Epithelial cell of esophagus (primary cell): ENCODE measurements around the gene SSH2.

Source experiments
- DNase-seq: peaks from one replicate; pipeline ENCODE4 v3.0.0; 2010; ENCODE audit warnings: low read depth
- H3K4me3 ChIP-seq: 2 replicates; pipeline ENCODE4 v1.5.1; 2011; ENCODE audit warnings: mild to moderate bottlenecking, low read length, control low read depth
- TF ChIP-seq, protein P1 (sequence below): IDR thresholded peaks from 2 replicates; pipeline ENCODE4 v1.5.1; 2011; ENCODE audit warnings: low read depth, mild to moderate bottlenecking, low read length, control low read depth, inconsistent platforms; ENCODE audit not compliant: insufficient read depth; ENCODE audit errors: missing control alignments

The SSH2 gene

DNA sequence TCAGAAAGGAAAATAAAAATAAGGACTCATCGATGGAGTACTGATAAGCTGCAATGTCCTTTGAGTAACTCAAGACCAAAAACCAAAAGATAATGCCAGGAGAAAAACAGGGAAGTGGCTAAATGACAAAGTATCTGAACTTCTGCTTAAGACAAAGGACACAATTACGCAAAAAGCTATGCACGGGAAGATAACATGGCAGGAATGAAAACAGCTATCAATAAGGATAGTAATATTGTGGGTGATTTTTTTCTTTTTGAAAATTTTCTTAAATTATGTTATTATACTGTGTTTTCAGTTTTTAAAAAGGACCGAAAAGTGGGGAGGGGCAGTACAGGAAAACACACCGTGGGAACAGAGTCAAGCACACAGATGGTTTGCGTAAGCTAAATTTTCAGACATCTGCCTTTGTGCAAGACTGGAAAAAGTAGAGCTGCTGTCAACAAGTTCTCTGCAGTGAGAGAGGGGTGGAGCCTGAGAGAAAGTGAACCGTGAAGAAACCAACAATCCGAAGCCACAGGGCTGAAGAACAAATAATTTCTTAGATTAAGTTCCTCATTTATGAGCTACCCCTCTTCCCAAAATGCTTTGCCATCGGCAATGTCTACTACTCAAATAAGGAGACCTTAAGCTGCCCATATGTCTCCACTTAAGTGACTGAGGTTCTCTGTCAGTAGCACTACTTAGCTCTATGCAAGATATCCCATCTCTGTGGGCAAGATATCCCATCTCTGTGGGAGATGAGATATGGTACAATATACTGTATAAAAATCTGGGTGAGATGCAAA, 207.4 kb downstream of the SSH2 start:
- H3K4me3 ChIP-seq: no peak overlapping the region
- peak; percentile 51 for DNase-seq
- TF ChIP-seq, protein P1, sequence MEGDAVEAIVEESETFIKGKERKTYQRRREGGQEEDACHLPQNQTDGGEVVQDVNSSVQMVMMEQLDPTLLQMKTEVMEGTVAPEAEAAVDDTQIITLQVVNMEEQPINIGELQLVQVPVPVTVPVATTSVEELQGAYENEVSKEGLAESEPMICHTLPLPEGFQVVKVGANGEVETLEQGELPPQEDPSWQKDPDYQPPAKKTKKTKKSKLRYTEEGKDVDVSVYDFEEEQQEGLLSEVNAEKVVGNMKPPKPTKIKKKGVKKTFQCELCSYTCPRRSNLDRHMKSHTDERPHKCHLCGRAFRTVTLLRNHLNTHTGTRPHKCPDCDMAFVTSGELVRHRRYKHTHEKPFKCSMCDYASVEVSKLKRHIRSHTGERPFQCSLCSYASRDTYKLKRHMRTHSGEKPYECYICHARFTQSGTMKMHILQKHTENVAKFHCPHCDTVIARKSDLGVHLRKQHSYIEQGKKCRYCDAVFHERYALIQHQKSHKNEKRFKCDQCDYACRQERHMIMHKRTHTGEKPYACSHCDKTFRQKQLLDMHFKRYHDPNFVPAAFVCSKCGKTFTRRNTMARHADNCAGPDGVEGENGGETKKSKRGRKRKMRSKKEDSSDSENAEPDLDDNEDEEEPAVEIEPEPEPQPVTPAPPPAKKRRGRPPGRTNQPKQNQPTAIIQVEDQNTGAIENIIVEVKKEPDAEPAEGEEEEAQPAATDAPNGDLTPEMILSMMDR: no peak

DNA sequence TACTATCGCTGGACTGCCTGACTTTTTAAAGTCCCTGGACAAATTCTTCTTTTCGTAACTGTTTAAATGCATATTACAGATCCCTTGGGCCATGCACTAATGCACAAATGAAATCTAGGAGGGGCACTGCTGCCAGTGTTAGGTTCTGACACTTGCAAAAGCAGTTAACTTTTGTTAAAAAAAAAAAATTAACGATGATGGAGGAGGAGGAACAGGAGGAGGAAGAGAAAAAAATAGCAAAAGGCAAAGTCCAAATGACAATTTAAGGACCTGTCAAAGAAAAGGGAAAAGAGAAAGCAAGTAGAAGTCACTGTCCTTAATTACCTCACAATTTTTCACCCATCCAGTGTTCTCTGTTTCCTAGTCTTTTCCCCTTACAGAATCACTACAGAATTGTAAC, 209.5 kb downstream of the SSH2 start:
- TF ChIP-seq, protein P1: no peak
- DNase-seq: no peak
- H3K4me3 ChIP-seq: no peak overlapping the region

DNA sequence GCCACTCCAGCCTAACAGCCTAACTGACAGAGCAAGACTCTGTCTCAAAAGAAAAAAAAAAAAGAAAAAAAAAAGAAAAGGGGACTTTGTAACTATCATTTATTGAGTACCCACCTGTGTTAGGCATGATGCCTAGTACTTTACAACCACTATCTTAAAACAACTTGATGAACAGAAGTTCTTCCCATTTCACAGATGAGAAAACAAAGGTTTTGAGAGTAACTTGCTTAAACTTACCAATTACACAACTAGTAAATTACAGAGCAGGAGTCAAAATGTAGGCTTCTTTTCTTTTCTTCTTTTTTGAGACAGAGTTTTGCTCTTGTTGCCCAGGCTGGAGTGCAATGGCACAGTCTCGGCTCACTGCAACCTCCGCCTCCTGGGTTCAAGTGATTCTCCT, 210.6 kb downstream of the SSH2 start:
- H3K4me3 ChIP-seq: no peak overlapping the region
- no peak for DNase-seq
- TF ChIP-seq, protein P1: no peak

DNA sequence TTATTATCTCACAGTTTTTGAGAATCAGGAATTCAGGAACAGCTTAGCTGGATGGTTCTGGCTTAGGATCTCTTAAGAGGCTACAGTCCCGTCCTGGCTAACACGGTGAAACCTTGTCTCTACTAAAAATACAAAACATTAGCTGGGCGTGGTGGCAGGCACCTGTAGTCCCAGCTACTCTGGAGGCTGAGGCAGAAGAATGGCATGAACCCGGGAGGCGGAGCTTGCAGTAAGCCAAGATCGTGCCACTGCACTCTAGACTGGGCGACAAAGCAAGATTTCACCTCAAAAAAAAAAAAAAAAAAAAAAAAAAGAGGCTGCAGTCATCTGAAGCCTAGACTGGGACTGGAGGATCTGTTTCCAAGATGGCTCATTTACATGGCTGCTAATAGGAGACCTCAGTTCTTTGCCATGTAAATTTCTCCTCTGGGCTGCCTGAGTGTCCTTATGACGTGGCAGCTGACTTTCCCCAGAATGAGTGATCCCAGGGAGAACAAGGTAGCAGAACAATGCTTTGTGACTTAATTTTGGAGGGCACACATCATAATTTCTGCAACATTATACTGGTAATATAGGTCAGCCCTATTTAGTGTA, 211.5 kb downstream of the SSH2 start:
- H3K4me3 ChIP-seq: no peak overlapping the region
- no peak for DNase-seq
- TF ChIP-seq, protein P1: no peak

DNA sequence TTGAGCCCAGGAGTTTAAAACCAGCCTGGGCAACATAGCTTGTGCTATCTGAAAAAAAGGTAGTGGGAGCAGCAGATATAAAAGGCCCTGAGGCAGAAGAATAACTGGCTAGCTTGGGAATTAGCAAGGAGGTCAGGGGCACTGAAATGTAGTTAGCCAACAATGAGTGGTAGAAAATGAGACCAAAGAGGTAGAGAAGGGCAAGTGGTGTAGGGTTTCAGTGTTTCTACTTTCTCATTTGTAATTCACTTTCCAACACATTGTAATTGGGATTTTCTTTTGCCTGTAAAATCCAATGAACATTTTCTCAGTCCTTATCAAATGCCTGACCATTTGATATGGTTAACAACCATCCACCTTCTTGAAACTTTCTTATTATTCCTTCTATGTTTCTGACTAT, 212.2 kb downstream of the SSH2 start:
- no peak overlapping the region for H3K4me3 ChIP-seq
- no peak for DNase-seq
- TF ChIP-seq, protein P1: no peak

DNA sequence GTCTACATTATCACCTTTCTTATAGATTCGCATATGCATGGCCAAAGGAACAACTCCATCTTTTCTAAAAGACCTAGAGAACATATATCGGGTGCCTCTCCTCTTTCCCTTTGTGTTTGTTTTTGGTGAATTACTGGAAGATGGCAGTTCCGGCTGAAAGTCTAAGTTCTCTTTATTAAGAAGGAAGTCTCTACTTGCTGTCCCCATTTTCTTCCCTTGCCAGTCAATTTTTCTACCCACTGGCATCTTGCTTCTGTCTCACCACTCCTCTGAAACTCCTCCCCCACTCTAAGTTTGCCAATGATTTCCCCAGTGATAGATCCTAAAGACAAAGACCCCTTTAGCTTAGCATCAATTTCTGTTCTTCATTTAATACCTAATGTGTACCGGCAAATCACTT, 213.5 kb downstream of the SSH2 start:
- H3K4me3 ChIP-seq: no peak overlapping the region
- TF ChIP-seq, protein P1: no peak
- DNase-seq: no peak
